ENCODE data around the gene MAPK10. TPM values are rescaled to one million over a fixed set of nuclear protein-coding genes. Genes with fewer than 3 reads are reported as not detected.
"Not testable (repeated sequence)": the region's sequence is repeated elsewhere in the genome, so short reads cannot be mapped to it uniquely, and the experiment has no call there.

Gene MAPK10
- polyA plus RNA-seq, 2 donors = 1.4 to 1.5 TPM

- Histone ChIP-seq H3K4me3 (ENCODE audit: low read depth in 1 of 2, low read length in 2 of 2) (no peak overlapping the region), H3K27me3 (ENCODE audit: control insufficient read depth in 1 of 2, insufficient read depth in 2 of 2, low read length in 2 of 2) (no peaks in the 10 kb centered on the region), H3K4me1 (ENCODE audit: control insufficient read depth in 2 of 2, insufficient read depth in 2 of 2, low read length in 1 of 2) (no peaks in the 10 kb centered on the region), H3K27ac (ENCODE audit: low read depth in 2 of 2, low read length in 1 of 2) (no peak overlapping the region), H3K9me3 (ENCODE audit: control insufficient read depth in 2 of 2, insufficient read depth in 1 of 2, low read depth in 1 of 2, low read length in 1 of 2) (no peaks in the 10 kb centered on the region), H3K36me3 (ENCODE audit: control insufficient read depth in 2 of 2, insufficient read depth in 2 of 2, low read length in 1 of 2) (no peaks in the 10 kb centered on the region)
- WGBS, 2 donors = 77 to 82% methylated on average over 2 of the region's 2 CpGs
Observed at GRCh38 chr4:85967872-85968271, 392.0 kb downstream of the MAPK10 start.

- Histone ChIP-seq H3K9me3 (ENCODE audit: control insufficient read depth in 2 of 2, insufficient read depth in 1 of 2, low read depth in 1 of 2, low read length in 1 of 2) (no peaks in the 10 kb centered on the region), H3K27me3 (ENCODE audit: control insufficient read depth in 1 of 2, insufficient read depth in 2 of 2, low read length in 2 of 2) (no peaks in the 10 kb centered on the region), H3K4me1 (ENCODE audit: control insufficient read depth in 2 of 2, insufficient read depth in 2 of 2, low read length in 1 of 2) (no peaks in the 10 kb centered on the region), H3K4me3 (ENCODE audit: low read depth in 1 of 2, low read length in 2 of 2) (no peak overlapping the region), H3K36me3 (ENCODE audit: control insufficient read depth in 2 of 2, insufficient read depth in 2 of 2, low read length in 1 of 2) (no peaks in the 10 kb centered on the region), H3K27ac (ENCODE audit: low read depth in 2 of 2, low read length in 1 of 2) (no peak overlapping the region)
- WGBS, 2 donors = 32 to 58% methylated on average over 2 of the region's 2 CpGs
Observed at GRCh38 chr4:85966373-85966772, 393.5 kb downstream of the MAPK10 start.

GRCh38 chr4:85965529-85965928 is 394.3 kb downstream of the MAPK10 start:
- Histone ChIP-seq H3K4me1 (ENCODE audit: control insufficient read depth in 2 of 2, insufficient read depth in 2 of 2, low read length in 1 of 2) (no peaks in the 10 kb centered on the region), H3K4me3 (ENCODE audit: low read depth in 1 of 2, low read length in 2 of 2) (no peak overlapping the region), H3K27ac (ENCODE audit: low read depth in 2 of 2, low read length in 1 of 2) (no peak overlapping the region), H3K36me3 (ENCODE audit: control insufficient read depth in 2 of 2, insufficient read depth in 2 of 2, low read length in 1 of 2) (no peaks in the 10 kb centered on the region), H3K9me3 (ENCODE audit: control insufficient read depth in 2 of 2, insufficient read depth in 1 of 2, low read depth in 1 of 2, low read length in 1 of 2) (no peaks in the 10 kb centered on the region), H3K27me3 (ENCODE audit: control insufficient read depth in 1 of 2, insufficient read depth in 2 of 2, low read length in 2 of 2) (no peaks in the 10 kb centered on the region)
- 72 to 87% methylated on average over 1 of the region's 1 CpG for WGBS, 2 donors

- WGBS, 2 donors = 92 to 94% methylated on average over 4 of the region's 4 CpGs
- H3K4me3 ChIP-seq (ENCODE audit: low read depth in 1 of 2, low read length in 2 of 2); H3K27ac ChIP-seq (ENCODE audit: low read depth in 2 of 2, low read length in 1 of 2); H3K27me3 ChIP-seq (ENCODE audit: control insufficient read depth in 1 of 2, insufficient read depth in 2 of 2, low read length in 2 of 2); H3K4me1 ChIP-seq (ENCODE audit: control insufficient read depth in 2 of 2, insufficient read depth in 2 of 2, low read length in 1 of 2); H3K9me3 ChIP-seq (ENCODE audit: control insufficient read depth in 2 of 2, insufficient read depth in 1 of 2, low read depth in 1 of 2, low read length in 1 of 2); H3K36me3 ChIP-seq (ENCODE audit: control insufficient read depth in 2 of 2, insufficient read depth in 2 of 2, low read length in 1 of 2): not testable (repeated sequence)
Observed at GRCh38 chr4:85965017-85965416, 394.8 kb downstream of the MAPK10 start.

GRCh38 chr4:85964298-85964697 is 395.6 kb downstream of the MAPK10 start:
- Histone ChIP-seq H3K27ac (ENCODE audit: low read depth in 2 of 2, low read length in 1 of 2) (no peak overlapping the region), H3K4me3 (ENCODE audit: low read depth in 1 of 2, low read length in 2 of 2) (no peak overlapping the region)

GRCh38 chr4:85963231-85963630 is 396.6 kb downstream of the MAPK10 start:
- Histone ChIP-seq H3K9me3 (ENCODE audit: control insufficient read depth in 2 of 2, insufficient read depth in 1 of 2, low read depth in 1 of 2, low read length in 1 of 2) (no peaks in the 10 kb centered on the region), H3K27me3 (ENCODE audit: control insufficient read depth in 1 of 2, insufficient read depth in 2 of 2, low read length in 2 of 2) (no peaks in the 10 kb centered on the region), H3K4me1 (ENCODE audit: control insufficient read depth in 2 of 2, insufficient read depth in 2 of 2, low read length in 1 of 2) (no peaks in the 10 kb centered on the region), H3K36me3 (ENCODE audit: control insufficient read depth in 2 of 2, insufficient read depth in 2 of 2, low read length in 1 of 2) (no peaks in the 10 kb centered on the region), H3K4me3 (ENCODE audit: low read depth in 1 of 2, low read length in 2 of 2) (no peak overlapping the region), H3K27ac (ENCODE audit: low read depth in 2 of 2, low read length in 1 of 2) (no peak overlapping the region)
- WGBS, 2 donors = 86 to 90% methylated on average over 1 of the region's 1 CpG

More at GRCh38 chr4:85964298-85964697, 395.6 kb downstream of the MAPK10 start:
- Histone ChIP-seq H3K9me3 (ENCODE audit: control insufficient read depth in 2 of 2, insufficient read depth in 1 of 2, low read depth in 1 of 2, low read length in 1 of 2) (no peaks in the 10 kb centered on the region), H3K4me1 (ENCODE audit: control insufficient read depth in 2 of 2, insufficient read depth in 2 of 2, low read length in 1 of 2) (no peaks in the 10 kb centered on the region), H3K36me3 (ENCODE audit: control insufficient read depth in 2 of 2, insufficient read depth in 2 of 2, low read length in 1 of 2) (no peaks in the 10 kb centered on the region), H3K27me3 (ENCODE audit: control insufficient read depth in 1 of 2, insufficient read depth in 2 of 2, low read length in 2 of 2) (no peaks in the 10 kb centered on the region)

GRCh38 chr4:85961887-85962286 is 398.0 kb downstream of the MAPK10 start:
- no peak overlapping the region for H3K27ac ChIP-seq (ENCODE audit: low read depth in 2 of 2, low read length in 1 of 2)
- H3K4me1 ChIP-seq (ENCODE audit: control insufficient read depth in 2 of 2, insufficient read depth in 2 of 2, low read length in 1 of 2) = no peaks in the 10 kb centered on the region
- H3K9me3 ChIP-seq (ENCODE audit: control insufficient read depth in 2 of 2, insufficient read depth in 1 of 2, low read depth in 1 of 2, low read length in 1 of 2) = no peaks in the 10 kb centered on the region
- 83 to 92% methylated on average over 4 of the region's 4 CpGs for WGBS, 2 donors
- no peaks in the 10 kb centered on the region for H3K36me3 ChIP-seq (ENCODE audit: control insufficient read depth in 2 of 2, insufficient read depth in 2 of 2, low read length in 1 of 2)
- no peak overlapping the region for H3K4me3 ChIP-seq (ENCODE audit: low read depth in 1 of 2, low read length in 2 of 2)
- no peaks in the 10 kb centered on the region for H3K27me3 ChIP-seq (ENCODE audit: control insufficient read depth in 1 of 2, insufficient read depth in 2 of 2, low read length in 2 of 2)

- WGBS, 2 donors = 95 to 97% methylated on average over 17 of the region's 17 CpGs
- no peaks in the 10 kb centered on the region for H3K9me3 ChIP-seq (ENCODE audit: control insufficient read depth in 2 of 2, insufficient read depth in 1 of 2, low read depth in 1 of 2, low read length in 1 of 2)
- H3K4me3 ChIP-seq (ENCODE audit: low read depth in 1 of 2, low read length in 2 of 2) = no peak overlapping the region
- no peaks in the 10 kb centered on the region for H3K36me3 ChIP-seq (ENCODE audit: control insufficient read depth in 2 of 2, insufficient read depth in 2 of 2, low read length in 1 of 2)
- no peak overlapping the region for H3K27ac ChIP-seq (ENCODE audit: low read depth in 2 of 2, low read length in 1 of 2)
- no peaks in the 10 kb centered on the region for H3K27me3 ChIP-seq (ENCODE audit: control insufficient read depth in 1 of 2, insufficient read depth in 2 of 2, low read length in 2 of 2)
- no peaks in the 10 kb centered on the region for H3K4me1 ChIP-seq (ENCODE audit: control insufficient read depth in 2 of 2, insufficient read depth in 2 of 2, low read length in 1 of 2)
Observed at GRCh38 chr4:85956293-85956945, 403.4 kb downstream of the MAPK10 start.

- Histone ChIP-seq H3K9me3 (ENCODE audit: control insufficient read depth in 2 of 2, insufficient read depth in 1 of 2, low read depth in 1 of 2, low read length in 1 of 2) (no peaks in the 10 kb centered on the region), H3K36me3 (ENCODE audit: control insufficient read depth in 2 of 2, insufficient read depth in 2 of 2, low read length in 1 of 2) (no peaks in the 10 kb centered on the region), H3K4me1 (ENCODE audit: control insufficient read depth in 2 of 2, insufficient read depth in 2 of 2, low read length in 1 of 2) (no peaks in the 10 kb centered on the region), H3K27ac (ENCODE audit: low read depth in 2 of 2, low read length in 1 of 2) (no peak overlapping the region), H3K4me3 (ENCODE audit: low read depth in 1 of 2, low read length in 2 of 2) (no peak overlapping the region), H3K27me3 (ENCODE audit: control insufficient read depth in 1 of 2, insufficient read depth in 2 of 2, low read length in 2 of 2) (no peaks in the 10 kb centered on the region)
Observed at GRCh38 chr4:85955620-85956292, 404.1 kb downstream of the MAPK10 start.

- H3K36me3 ChIP-seq (ENCODE audit: control insufficient read depth in 2 of 2, insufficient read depth in 2 of 2, low read length in 1 of 2) = no peaks in the 10 kb centered on the region
- H3K27ac ChIP-seq (ENCODE audit: low read depth in 2 of 2, low read length in 1 of 2) = no peak overlapping the region
- no peaks in the 10 kb centered on the region for H3K27me3 ChIP-seq (ENCODE audit: control insufficient read depth in 1 of 2, insufficient read depth in 2 of 2, low read length in 2 of 2)
- 82 to 84% methylated on average over 3 of the region's 3 CpGs for WGBS, 2 donors
- H3K4me3 ChIP-seq (ENCODE audit: low read depth in 1 of 2, low read length in 2 of 2) = no peak overlapping the region
- H3K4me1 ChIP-seq (ENCODE audit: control insufficient read depth in 2 of 2, insufficient read depth in 2 of 2, low read length in 1 of 2) = no peaks in the 10 kb centered on the region
- no peaks in the 10 kb centered on the region for H3K9me3 ChIP-seq (ENCODE audit: control insufficient read depth in 2 of 2, insufficient read depth in 1 of 2, low read depth in 1 of 2, low read length in 1 of 2)
Observed at GRCh38 chr4:85953651-85954018, 406.2 kb downstream of the MAPK10 start.
